Trophoblast cell (in vitro differentiated cells and primary cell): ENCODE data around the gene C1QA. TPM values are rescaled to one million over a fixed set of nuclear protein-coding genes. Genes with fewer than 3 reads are reported as not detected.
A peak's percentile ranks its signal among the peaks of the same experiment; 100 is the strongest.

Experiments
- DNase-seq, 2 donors: peaks; one replicate each; pipeline ENCODE4 v3.0.0-alpha.2; 2016
- H2AFZ ChIP-seq: 2 replicates; pipeline ENCODE4 v1.6.1; 2013; ENCODE audit warnings: low read length, moderate library complexity, mild to moderate bottlenecking; ENCODE audit not compliant: insufficient read depth, poor library complexity
- H2AK5ac ChIP-seq: 2 replicates; pipeline ENCODE4 v1.6.1; 2013; ENCODE audit warnings: mild to moderate bottlenecking, low read length
- H2BK120ac ChIP-seq: 2 replicates; pipeline ENCODE4 v1.6.1; 2013; ENCODE audit warnings: low read length, mild to moderate bottlenecking, moderate library complexity; ENCODE audit not compliant: insufficient read depth, poor library complexity
- H2BK12ac ChIP-seq: 2 replicates; pipeline ENCODE4 v1.6.1; 2013; ENCODE audit warnings: mild to moderate bottlenecking, low read length, moderate library complexity
- H2BK5ac ChIP-seq: 2 replicates; pipeline ENCODE4 v1.6.1; 2013; ENCODE audit warnings: low read length, low read depth, moderate library complexity, mild to moderate bottlenecking; ENCODE audit not compliant: poor library complexity
- H3K14ac ChIP-seq: 2 replicates; pipeline ENCODE4 v1.6.1; 2013; ENCODE audit warnings: mild to moderate bottlenecking, low read length
- H3K18ac ChIP-seq: 2 replicates; pipeline ENCODE4 v1.6.1; 2013; ENCODE audit warnings: mild to moderate bottlenecking, low read length
- H3K23ac ChIP-seq: 2 replicates; pipeline ENCODE4 v1.6.1; 2013; ENCODE audit warnings: low read length
- H3K27ac ChIP-seq: 2 replicates; pipeline ENCODE4 v1.5.1; 2013; ENCODE audit warnings: low read depth, mild to moderate bottlenecking, inconsistent platforms, low read length, moderate library complexity
- H3K27me3 ChIP-seq: 2 replicates; pipeline ENCODE4 v1.6.1; 2013; ENCODE audit warnings: inconsistent platforms, mild to moderate bottlenecking, low read length, moderate library complexity; ENCODE audit not compliant: insufficient read depth
- H3K36me3 ChIP-seq, 2 experiments: 1 replicate in 1 of 2; 2 replicates in 1 of 2; pipeline ENCODE4 v1.6.1; 2013; ENCODE audit warnings: low read length in 2 of 2, mild to moderate bottlenecking in 2 of 2, moderate library complexity in 1 of 2; ENCODE audit not compliant: insufficient read depth in 2 of 2, control insufficient read depth in 1 of 2
- H3K4ac ChIP-seq: 2 replicates; pipeline ENCODE4 v1.6.1; 2013; ENCODE audit warnings: low read depth, mild to moderate bottlenecking, low read length, moderate library complexity
- H3K4me1 ChIP-seq, 2 experiments: 1 replicate in 1 of 2; 2 replicates in 1 of 2; pipeline ENCODE4 v1.6.1; 2013; ENCODE audit warnings: low read length in 2 of 2, mild to moderate bottlenecking in 2 of 2, moderate library complexity in 1 of 2; ENCODE audit not compliant: insufficient read depth in 2 of 2, control insufficient read depth in 1 of 2
- H3K4me2 ChIP-seq: 2 replicates; pipeline ENCODE4 v1.6.1; 2013; ENCODE audit warnings: inconsistent platforms, mild to moderate bottlenecking, low read length, moderate library complexity
- H3K4me3 ChIP-seq: 2 replicates; pipeline ENCODE4 v1.5.1; 2013; ENCODE audit warnings: mild to moderate bottlenecking, low read depth, low read length, inconsistent platforms
- H3K79me1 ChIP-seq: one replicate; pipeline ENCODE4 v1.6.1; 2013; ENCODE audit warnings: low read length
- H3K79me2 ChIP-seq: 2 replicates; pipeline ENCODE4 v1.6.1; 2013; ENCODE audit warnings: low read length, mild to moderate bottlenecking; ENCODE audit not compliant: control insufficient read depth, insufficient read depth, poor library complexity
- H3K9ac ChIP-seq: 2 replicates; pipeline ENCODE4 v1.6.1; 2013; ENCODE audit warnings: mild to moderate bottlenecking, low read length
- H3K9me3 ChIP-seq: 2 replicates; pipeline ENCODE4 v1.6.1; 2013; ENCODE audit warnings: low read depth, mild to moderate bottlenecking, control low read depth, inconsistent platforms, low read length; ENCODE audit not compliant: insufficient read depth
- H4K12ac ChIP-seq: 2 replicates; pipeline ENCODE4 v1.6.1; 2013; ENCODE audit warnings: low read depth, mild to moderate bottlenecking, low read length, moderate library complexity
- H4K8ac ChIP-seq: 2 replicates; pipeline ENCODE4 v1.6.1; 2013; ENCODE audit warnings: low read depth, mild to moderate bottlenecking, low read length, moderate library complexity
- H4K91ac ChIP-seq: one replicate; pipeline ENCODE4 v1.6.1; 2013; ENCODE audit warnings: low read depth, mild to moderate bottlenecking, low read length, moderate library complexity
- WGBS: extraction: QIAGEN DNeasy Blood & Tissue Kit; methylation state at CpG from one replicate; pipeline ENCODE4 v1.1.7; 2013; ENCODE audit warnings: missing lambda C conversion rate; ENCODE audit not compliant: insufficient read length, insufficient coverage; ENCODE audit errors: extremely low coverage; 5-methylcytosine and 5-hydroxymethylcytosine counted together
- polyA plus RNA-seq: library from polyadenylated mRNA; stranded (reverse); fragments of 200-250 nt; gene quantifications from 2 replicates; pipeline ENCODE4 v1.2.3, GENCODE V29; 2013

Gene C1QA
- polyA plus RNA-seq = 0.44 and 0.57 TPM in 2 replicates

GRCh38 chr1:22636353-22636752, at the start of gene C1QA:
C1QA (plus strand) TSS chr1:22636628; CDS start chr1:22637617, 989 bp downstream.
- no peak within 1 kb of the TSS for H3K14ac ChIP-seq
- H2BK120ac ChIP-seq = no peak within 1 kb of the TSS
- no peak within 1 kb of the TSS for H3K4me2 ChIP-seq
- H3K9me3 ChIP-seq = peaks cover 9% of the 10 kb centered on the region
- peak in 1 of 2 donors; percentile 28 for DNase-seq
- H4K12ac ChIP-seq = no peak within 1 kb of the TSS
- no peak within 1 kb of the TSS for H2BK5ac ChIP-seq
- no peak within 1 kb of the TSS for H2BK12ac ChIP-seq
- H3K9ac ChIP-seq = no peak within 1 kb of the TSS
- no peak within 1 kb of the TSS for H3K27ac ChIP-seq
- no peak within 1 kb of the TSS for H2AFZ ChIP-seq
- no peaks in the 10 kb centered on the region for H3K27me3 ChIP-seq
- no peak within 1 kb of the TSS for H3K4ac ChIP-seq
- H4K8ac ChIP-seq = no peak within 1 kb of the TSS
- H3K18ac ChIP-seq = no peak within 1 kb of the TSS
- H3K23ac ChIP-seq = no peak within 1 kb of the TSS
- no peaks in the 10 kb centered on the region for H3K36me3 ChIP-seq
- H3K4me1 ChIP-seq = peaks cover 5 to 7% of the 10 kb centered on the region in 2 experiments
- H3K4me3 ChIP-seq = no peak within 1 kb of the TSS
- H2AK5ac ChIP-seq = no peak within 1 kb of the TSS
- no peak within 1 kb of the TSS for H4K91ac ChIP-seq
- no peaks in the 10 kb centered on the region for H3K79me1 ChIP-seq
- H3K79me2 ChIP-seq = no peaks in the 10 kb centered on the region
- WGBS = no CpG with 5 or more reads among the region's 5 CpGs

- no peak overlapping the region for H3K23ac ChIP-seq
- no peak overlapping the region for H3K14ac ChIP-seq
- H4K12ac ChIP-seq = no peak overlapping the region
- no CpG with 5 or more reads among the region's 7 CpGs for WGBS
- no peaks in the 10 kb centered on the region for H3K9me3 ChIP-seq
- H2BK5ac ChIP-seq = no peak overlapping the region
- H2AK5ac ChIP-seq = no peak overlapping the region
- no peak overlapping the region for H3K9ac ChIP-seq
- H3K18ac ChIP-seq = no peak overlapping the region
- DNase-seq = no peak
- H3K27ac ChIP-seq = no peak overlapping the region
- no peaks in the 10 kb centered on the region for H3K27me3 ChIP-seq
- no peak overlapping the region for H3K4me2 ChIP-seq
- no peak overlapping the region for H3K4ac ChIP-seq
- H2BK12ac ChIP-seq = no peak overlapping the region
- no peaks in the 10 kb centered on the region for H3K36me3 ChIP-seq
- no peak overlapping the region for H4K8ac ChIP-seq
- no peak overlapping the region for H4K91ac ChIP-seq
- no peaks in the 10 kb centered on the region for H3K4me1 ChIP-seq
- H3K4me3 ChIP-seq = peak overlapping the region; percentile 32
- H2BK120ac ChIP-seq = no peak overlapping the region
- H3K79me1 ChIP-seq = no peaks in the 10 kb centered on the region
- no peaks in the 10 kb centered on the region for H3K79me2 ChIP-seq
- H2AFZ ChIP-seq = no peak overlapping the region
Observed at GRCh38 chr1:22587247-22587646, 49.2 kb upstream of the C1QA start.

- no peak overlapping the region for H2BK120ac ChIP-seq
- H3K9ac ChIP-seq = no peak overlapping the region
- no peak overlapping the region for H3K18ac ChIP-seq
- no peak overlapping the region for H2AK5ac ChIP-seq
- no peak overlapping the region for H2AFZ ChIP-seq
- H3K4me1 ChIP-seq = no peaks in the 10 kb centered on the region
- H2BK5ac ChIP-seq = no peak overlapping the region
- no peak overlapping the region for H3K4ac ChIP-seq
- H4K8ac ChIP-seq = no peak overlapping the region
- H3K4me3 ChIP-seq = no peak overlapping the region
- H3K23ac ChIP-seq = no peak overlapping the region
- no peak overlapping the region for H4K12ac ChIP-seq
- no peak overlapping the region for H2BK12ac ChIP-seq
- H3K79me2 ChIP-seq = no peaks in the 10 kb centered on the region
- H3K9me3 ChIP-seq = peaks cover 3% of the 10 kb centered on the region
- no peak overlapping the region for H4K91ac ChIP-seq
- H3K27me3 ChIP-seq = peaks cover 2% of the 10 kb centered on the region
- no CpG with 5 or more reads among the region's 24 CpGs for WGBS
- no peak overlapping the region for H3K27ac ChIP-seq
- H3K4me2 ChIP-seq = no peak overlapping the region
- no peaks in the 10 kb centered on the region for H3K79me1 ChIP-seq
- no peaks in the 10 kb centered on the region for H3K36me3 ChIP-seq
- DNase-seq = no peak
- no peak overlapping the region for H3K14ac ChIP-seq
Observed at GRCh38 chr1:22588899-22589422, 47.5 kb upstream of the C1QA start.

DNA sequence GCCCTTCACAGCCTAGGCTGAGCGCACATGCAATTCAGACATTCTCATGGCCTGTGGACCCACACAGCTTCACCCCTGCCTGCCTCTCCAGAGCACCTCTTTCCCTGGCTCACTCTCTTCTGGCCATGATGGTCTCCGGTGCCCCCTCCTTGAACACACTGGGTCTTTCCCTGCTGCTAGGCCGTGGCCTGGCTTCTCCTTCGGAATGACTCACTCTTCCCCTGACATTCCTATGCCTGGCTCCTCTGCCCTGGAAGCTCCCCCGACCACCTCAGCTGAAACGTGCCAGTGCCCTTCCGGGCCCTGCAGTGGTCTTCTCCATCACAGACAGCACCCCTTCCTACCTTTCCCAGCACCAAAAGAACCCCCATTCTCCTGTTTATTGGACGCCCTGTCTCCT, 44.9 kb upstream of the C1QA start:
- no peak for DNase-seq
- no peak overlapping the region for H2AFZ ChIP-seq
- no peak overlapping the region for H2BK5ac ChIP-seq
- H3K27me3 ChIP-seq = peaks cover 2% of the 10 kb centered on the region
- H4K8ac ChIP-seq = no peak overlapping the region
- H3K79me1 ChIP-seq = no peaks in the 10 kb centered on the region
- H4K91ac ChIP-seq = no peak overlapping the region
- H3K14ac ChIP-seq = no peak overlapping the region
- peaks cover 5% of the 10 kb centered on the region for H3K9me3 ChIP-seq
- no peaks in the 10 kb centered on the region for H3K36me3 ChIP-seq
- H3K4me2 ChIP-seq = no peak overlapping the region
- no peak overlapping the region for H3K9ac ChIP-seq
- H2BK120ac ChIP-seq = no peak overlapping the region
- H3K79me2 ChIP-seq = no peaks in the 10 kb centered on the region
- no peak overlapping the region for H3K4me3 ChIP-seq
- no peak overlapping the region for H3K23ac ChIP-seq
- no peak overlapping the region for H4K12ac ChIP-seq
- H2BK12ac ChIP-seq = no peak overlapping the region
- H3K4ac ChIP-seq = no peak overlapping the region
- H3K27ac ChIP-seq = no peak overlapping the region
- H2AK5ac ChIP-seq = no peak overlapping the region
- no CpG with 5 or more reads among the region's 8 CpGs for WGBS
- H3K18ac ChIP-seq = no peak overlapping the region
- H3K4me1 ChIP-seq = no peaks in the 10 kb centered on the region
